IMR-90 (cell line): ENCODE results near the gene PTPRN2. TPM values are rescaled to one million over a fixed set of nuclear protein-coding genes. Genes with fewer than 3 reads are reported as not detected.

Source experiments
- ATAC-seq: fragments of 200-7000 bp; cut with Tn5 transposase; 2 replicates; pipeline ENCODE4 v1.9.1; 2020; ENCODE audit warnings: low read depth, mild to moderate bottlenecking, moderate library complexity
- BruUV-seq: library from RNA; stranded (reverse); fragments of 400-500 nt; replicated peaks from 2 replicates; lab custom pipeline; 2021; lab: Mats Ljungman, UMichigan
- CTCF ChIA-PET: fragments of 300-600 bp; formaldehyde crosslinking; extraction: SDS; loops from one replicate; lab custom pipeline; 2021; ENCODE audit warnings: antibody characterized with exemption; lab: Yijun Ruan, JAX
- POLR2A ChIA-PET: fragments of 300-600 bp; sonication (Branson Sonifier 250); formaldehyde crosslinking; loops from one replicate; lab custom pipeline; 2022; ENCODE audit warnings: antibody characterized with exemption; ENCODE audit not compliant: unreplicated experiment; lab: Charles Lee
- DNase-seq: peaks from one replicate; pipeline ENCODE4 v3.0.0; 2013
- H2AFZ ChIP-seq: replicated peaks from 2 replicates; pipeline ENCODE3; 2013; ENCODE audit warnings: low read length, mild to moderate bottlenecking; ENCODE audit not compliant: poor library complexity
- H2AK5ac ChIP-seq: 2 replicates; pipeline ENCODE4 v1.6.1; 2013; ENCODE audit warnings: low read depth, low read length, inconsistent platforms
- H2AK9ac ChIP-seq: replicated peaks from 2 replicates; pipeline ENCODE3; 2013; ENCODE audit warnings: mild to moderate bottlenecking, low read depth, low read length, moderate library complexity; ENCODE audit not compliant: poor library complexity
- H2BK120ac ChIP-seq: 2 replicates; pipeline ENCODE4 v1.6.1; 2013; ENCODE audit warnings: low read depth, low read length, inconsistent platforms
- H2BK15ac ChIP-seq: 3 replicates; pipeline ENCODE4 v1.6.1; 2013; ENCODE audit warnings: low read depth, low read length, inconsistent platforms
- H2BK20ac ChIP-seq: 2 replicates; pipeline ENCODE4 v1.6.1; 2013; ENCODE audit warnings: low read depth, mild to moderate bottlenecking, inconsistent platforms, low read length, moderate library complexity
- H2BK5ac ChIP-seq: 2 replicates; pipeline ENCODE4 v1.6.1; 2013; ENCODE audit warnings: mild to moderate bottlenecking, low read depth, low read length, inconsistent platforms; ENCODE audit not compliant: poor library complexity, severe bottlenecking
- H3K14ac ChIP-seq: replicated peaks from 2 replicates; pipeline ENCODE4 v1.6.1; 2013; ENCODE audit warnings: low read depth, low read length, inconsistent platforms
- H3K18ac ChIP-seq: 2 replicates; pipeline ENCODE4 v1.6.1; 2013; ENCODE audit warnings: low read depth, low read length, control low read depth
- H3K23ac ChIP-seq: 2 replicates; pipeline ENCODE4 v1.6.1; 2013; ENCODE audit warnings: low read depth, low read length, inconsistent platforms
- H3K27ac ChIP-seq: 2 replicates; pipeline ENCODE4 v1.5.1; 2013; ENCODE audit warnings: mild to moderate bottlenecking, control low read depth, low read length; ENCODE audit not compliant: insufficient read depth
- H3K27me3 ChIP-seq: 2 replicates; pipeline ENCODE4 v1.6.1; 2013; ENCODE audit warnings: low read length; ENCODE audit not compliant: control insufficient read depth, insufficient read depth
- H3K36me3 ChIP-seq: 2 replicates; pipeline ENCODE4 v1.6.1; 2013; ENCODE audit warnings: low read length, mixed read lengths; ENCODE audit not compliant: control insufficient read depth, insufficient read depth
- H3K4ac ChIP-seq: 2 replicates; pipeline ENCODE4 v1.6.1; 2013; ENCODE audit warnings: low read depth, low read length, inconsistent platforms
- H3K4me1 ChIP-seq: 2 replicates; pipeline ENCODE4 v1.6.1; 2013; ENCODE audit warnings: low read length, mixed read lengths; ENCODE audit not compliant: control insufficient read depth, insufficient read depth
- H3K4me2 ChIP-seq: 2 replicates; pipeline ENCODE4 v1.6.1; 2013; ENCODE audit warnings: low read depth, mild to moderate bottlenecking, control low read depth, low read length, moderate library complexity
- H3K4me3 ChIP-seq: 2 replicates; pipeline ENCODE4 v1.5.1; 2013; ENCODE audit warnings: low read depth, mild to moderate bottlenecking, control low read depth, low read length, moderate library complexity; ENCODE audit not compliant: insufficient read depth
- H3K56ac ChIP-seq: 2 replicates; pipeline ENCODE4 v1.6.1; 2013; ENCODE audit warnings: low read length, inconsistent platforms; ENCODE audit not compliant: insufficient read depth; ENCODE audit errors: extremely low read depth
- H3K79me1 ChIP-seq, 2 experiments: 2 replicates each; pipeline ENCODE4 v1.6.1; 2013; ENCODE audit warnings: low read length in 2 of 2, inconsistent platforms in 1 of 2, low read depth in 1 of 2
- H3K9ac ChIP-seq: 2 replicates; pipeline ENCODE4 v1.6.1; 2013; ENCODE audit warnings: low read depth, low read length, control low read depth
- H3K9me1 ChIP-seq: 2 replicates; pipeline ENCODE4 v1.6.1; 2013; ENCODE audit warnings: low read length, inconsistent platforms; ENCODE audit not compliant: insufficient read depth
- H3K9me3 ChIP-seq: 2 replicates; pipeline ENCODE4 v1.6.1; 2013; ENCODE audit warnings: low read length; ENCODE audit not compliant: control insufficient read depth, insufficient read depth
- H4K20me1 ChIP-seq: 2 replicates; pipeline ENCODE4 v1.6.1; 2013; ENCODE audit warnings: low read length, inconsistent platforms; ENCODE audit not compliant: insufficient read depth
- H4K5ac ChIP-seq: 2 replicates; pipeline ENCODE4 v1.6.1; 2013; ENCODE audit warnings: mild to moderate bottlenecking, low read depth, low read length, control low read depth
- H4K8ac ChIP-seq, 2 experiments: 2 replicates each; pipeline ENCODE4 v1.6.1; 2013; ENCODE audit warnings: low read depth in 2 of 2, low read length in 2 of 2, control low read depth in 1 of 2, inconsistent platforms in 1 of 2
- H4K91ac ChIP-seq: 2 replicates; pipeline ENCODE4 v1.6.1; 2013; ENCODE audit warnings: low read depth, low read length, inconsistent platforms; ENCODE audit not compliant: insufficient read depth
- BHLHE40 ChIP-seq: fragments of 150-350 bp; IDR thresholded peaks from 2 replicates; pipeline ENCODE4 v1.6.1; 2016; ENCODE audit warnings: mild to moderate bottlenecking, low read depth, low read length
- NFE2L2 ChIP-seq: fragments of 150-350 bp; IDR thresholded peaks from 2 replicates; pipeline ENCODE4 v1.6.1; 2016; ENCODE audit warnings: low read depth, mild to moderate bottlenecking, low read length
- RAD21 ChIP-seq: IDR thresholded peaks from 2 replicates; pipeline ENCODE4 v1.6.1; 2012; ENCODE audit warnings: low read length, improper control_type of control experiment
- RCOR1 ChIP-seq: IDR thresholded peaks from 2 replicates; pipeline ENCODE4 v1.6.1; 2012; ENCODE audit warnings: mild to moderate bottlenecking, low read length, improper control_type of control experiment; ENCODE audit not compliant: insufficient replicate concordance
- WGBS, 2 experiments: methylation state at CpG; one replicate each; pipeline versions ENCODE4 v1.1.5 to v1.1.7; 2013; ENCODE audit warnings: missing lambda C conversion rate in 2 of 2; ENCODE audit not compliant: insufficient read length in 1 of 2; ENCODE audit errors: extremely low coverage in 2 of 2; 5-methylcytosine and 5-hydroxymethylcytosine counted together
- dilution Hi-C: fragments of 300-500 bp; cut with HindIII; formaldehyde crosslinking; loops from one replicate; pipeline ENCODE4 v1.14.3; 2018; ENCODE audit warnings: low sequenced_read_pairs; ENCODE audit not compliant: unreplicated experiment
- in situ Hi-C: fragments of 300-500 bp; cut with MboI; formaldehyde crosslinking; loops from 3 replicates; pipeline ENCODE4 v1.14.3; 2019; ENCODE audit warnings: low sequenced_read_pairs, inconsistent platforms, mixed read lengths
- intact Hi-C: fragments of 100-400 bp; cut with micrococcal nuclease; formaldehyde crosslinking; loops from 2 replicates; pipeline ENCODE4 v1.10.0; 2022
- polyA plus RNA-seq, 3 experiments: library from polyadenylated mRNA; depleted of rRNA; stranded (reverse); fragments of >200 nt; gene quantifications; 2 replicates each; pipeline ENCODE4 v1.2.3, GENCODE V29; 2012; ENCODE audit warnings: low replicate concordance in 1 of 3
- total RNA-seq: library from RNA; depleted of rRNA; stranded (reverse); fragments of >200 nt; gene quantifications from 2 replicates; pipeline ENCODE4 v1.2.3, GENCODE V29; 2012

The PTPRN2 gene
- total and polyA plus RNA-seq, 2 of the 4 experiments (the other 2 are of a cell fraction) = 0.03 TPM; not detected in 1

GRCh38 chr7:158237672-158238335, 349.8 kb downstream of the PTPRN2 start:
- no peak overlapping the region for H2BK120ac ChIP-seq
- no peak overlapping the region for H4K91ac ChIP-seq
- CTCF ChIA-PET = no interaction called here
- no peak overlapping the region for H3K4me2 ChIP-seq
- dilution Hi-C loops (no loop called here), intact Hi-C loops (no loop called here), in situ Hi-C loops (no loop called here)
- H2BK15ac ChIP-seq = no peak overlapping the region
- H4K8ac ChIP-seq = no peak overlapping the region
- no peak overlapping the region for H2AFZ ChIP-seq
- no peak overlapping the region for H3K4me3 ChIP-seq
- POLR2A ChIA-PET = no interaction called here
- H3K56ac ChIP-seq = no peak overlapping the region
- TF ChIP-seq RAD21 (no peak), BHLHE40 (no peak), RCOR1 (no peak), NFE2L2 (no peak)
- no peak overlapping the region for H2BK20ac ChIP-seq
- H3K4ac ChIP-seq = no peak overlapping the region
- H3K23ac ChIP-seq = no peak overlapping the region
- 82% methylated on average over 18 of the region's 29 CpGs; no CpG with 5 or more reads in 1 of the 2 experiments for WGBS, 2 experiments
- H3K9me3 ChIP-seq = peaks cover 31% of the 10 kb centered on the region
- no peak overlapping the region for H3K27ac ChIP-seq
- no peaks in the 10 kb centered on the region for H3K27me3 ChIP-seq
- no peaks in the 10 kb centered on the region for H3K36me3 ChIP-seq
- ATAC-seq (no peak), DNase-seq (no peak)
- no peak overlapping the region for H4K5ac ChIP-seq
- H4K20me1 ChIP-seq = no peaks in the 10 kb centered on the region
- no peaks in the 10 kb centered on the region for H3K4me1 ChIP-seq
- BruUV-seq = no TSS peak
- H3K14ac ChIP-seq = no peak overlapping the region
- no peak overlapping the region for H2AK5ac ChIP-seq
- H3K18ac ChIP-seq = no peak overlapping the region
- H3K9me1 ChIP-seq = no peaks in the 10 kb centered on the region
- no peak overlapping the region for H3K9ac ChIP-seq
- no peak overlapping the region for H2AK9ac ChIP-seq
- H3K79me1 ChIP-seq = no peaks in the 10 kb centered on the region
- H2BK5ac ChIP-seq = no peak overlapping the region
